H1 (cell line): ENCODE data around the gene LYZ. TPM values are rescaled to one million over a fixed set of nuclear protein-coding genes. Genes with fewer than 3 reads are reported as not detected.
"Not testable (repeated sequence)": the region's sequence is repeated elsewhere in the genome, so short reads cannot be mapped to it uniquely, and the experiment has no call there.

Source experiments
- CTCF ChIA-PET: fragments of 300-600 bp; sonication (Branson Sonifier 250); formaldehyde crosslinking; loops from one replicate; lab custom pipeline; 2021; ENCODE audit not compliant: partially characterized antibody; lab: Charles Lee
- POLR2A ChIA-PET: fragments of 300-600 bp; sonication (Branson Sonifier 250); formaldehyde crosslinking; loops from one replicate; lab custom pipeline; 2021; ENCODE audit warnings: inconsistent platforms; ENCODE audit not compliant: partially characterized antibody; lab: Charles Lee
- DNase-seq, 2 experiments: peaks; one replicate each; pipeline versions ENCODE4 v3.0.0 to v3.0.0-alpha.2; 2010 to 2022; ENCODE audit warnings: low spot score in 2 of 2, low read depth in 1 of 2, mixed read lengths in 1 of 2
- FAIRE-seq: peaks from 2 replicates; lab custom pipeline; 2011; peaks lifted over from hg19 to GRCh38; lab: Jason Lieb, UNC
- H2AFZ ChIP-seq: 2 replicates; pipeline ENCODE4 v1.8.1; 2012; ENCODE audit warnings: low read length, inconsistent platforms
- H2AK5ac ChIP-seq: 2 replicates; pipeline ENCODE4 v1.6.1; 2013; ENCODE audit warnings: low read depth, low read length
- H2BK120ac ChIP-seq: replicated peaks from 2 replicates; pipeline ENCODE3; 2013; ENCODE audit warnings: low read depth, low read length, inconsistent platforms
- H2BK12ac ChIP-seq: 2 replicates; pipeline ENCODE4 v1.6.1; 2013; ENCODE audit warnings: low read depth, low read length
- H2BK15ac ChIP-seq: 2 replicates; pipeline ENCODE4 v1.6.1; 2013; ENCODE audit warnings: low read length
- H2BK20ac ChIP-seq: 2 replicates; pipeline ENCODE4 v1.6.1; 2013; ENCODE audit warnings: low read length
- H2BK5ac ChIP-seq: 2 replicates; pipeline ENCODE4 v1.6.1; 2013; ENCODE audit warnings: low read depth, low read length
- H3K14ac ChIP-seq: 2 replicates; pipeline ENCODE4 v1.6.1; 2013; ENCODE audit warnings: inconsistent platforms; ENCODE audit not compliant: insufficient read length
- H3K18ac ChIP-seq: 2 replicates; pipeline ENCODE4 v1.6.1; 2013; ENCODE audit warnings: low read length; ENCODE audit errors: extremely low read depth
- H3K23ac ChIP-seq: 2 replicates; pipeline ENCODE4 v1.6.1; 2013; ENCODE audit warnings: inconsistent platforms; ENCODE audit not compliant: insufficient read length
- H3K23me2 ChIP-seq: 2 replicates; pipeline ENCODE4 v1.6.1; 2013; ENCODE audit warnings: low read depth, low read length
- H3K27ac ChIP-seq: 2 replicates; pipeline ENCODE4 v1.6.1; 2011; ENCODE audit warnings: low read depth, low read length, inconsistent platforms
- H3K27me3 ChIP-seq, 4 experiments: replicated peaks in 1 of 4; 1 replicate in 1 of 4; 2 replicates in 3 of 4; pipeline versions ENCODE4 v1.6.1 to v1.8.1; 2011 to 2013; ENCODE audit warnings: low read length in 3 of 4, mild to moderate bottlenecking in 3 of 4, inconsistent platforms in 2 of 4, mixed read lengths in 2 of 4, moderate library complexity in 1 of 4; ENCODE audit not compliant: control insufficient read depth in 3 of 4, insufficient read depth in 3 of 4; ENCODE audit errors: extremely low read depth in 1 of 4
- H3K36me3 ChIP-seq, 4 experiments: 2 replicates each; pipeline versions ENCODE4 v1.6.1 to v1.8.1; 2011 to 2013; ENCODE audit warnings: mild to moderate bottlenecking in 4 of 4, low read length in 3 of 4, moderate library complexity in 2 of 4, control low read depth in 1 of 4, inconsistent platforms in 1 of 4; ENCODE audit not compliant: insufficient read depth in 4 of 4, control insufficient read depth in 2 of 4
- H3K4ac ChIP-seq: replicated peaks from 2 replicates; pipeline ENCODE3; 2013; ENCODE audit warnings: low read length, low read depth, mixed read lengths, inconsistent platforms; ENCODE audit not compliant: insufficient read length
- H3K4me1 ChIP-seq, 4 experiments: replicated peaks in 1 of 4; 1 replicate in 1 of 4; 2 replicates in 3 of 4; pipeline versions ENCODE4 v1.6.1 to v1.8.1; 2011 to 2013; ENCODE audit warnings: low read length in 3 of 4, inconsistent platforms in 2 of 4, mixed read lengths in 1 of 4; ENCODE audit not compliant: insufficient read depth in 4 of 4, control insufficient read depth in 3 of 4
- H3K4me2 ChIP-seq, 2 experiments: 2 replicates each; pipeline versions ENCODE4 v1.6.1 to v1.8.1; 2011 to 2013; ENCODE audit warnings: low read depth in 2 of 2, low read length in 2 of 2, control low read depth in 1 of 2, inconsistent platforms in 1 of 2, mild to moderate bottlenecking in 1 of 2; ENCODE audit not compliant: insufficient read depth in 1 of 2
- H3K4me3 ChIP-seq, 4 experiments: fragments of 200-600, 300-600 bp in 1 of 4; sonication (generic), shearing (Covaris generic), sonication (Bioruptor Twin) in 1 of 4; 2 replicates each; pipeline versions ENCODE4 v1.5.1 to v1.8.1; 2011 to 2016; ENCODE audit warnings: low read length in 4 of 4, low read depth in 3 of 4, control low read depth in 2 of 4, inconsistent platforms in 2 of 4, mild to moderate bottlenecking in 2 of 4, mixed read lengths in 1 of 4, moderate library complexity in 1 of 4; ENCODE audit not compliant: insufficient read depth in 2 of 4; ENCODE audit errors: extremely low read depth in 1 of 4
- H3K56ac ChIP-seq: replicated peaks from 2 replicates; pipeline ENCODE3; 2013; ENCODE audit warnings: low read depth, mild to moderate bottlenecking, mixed read lengths, low read length, inconsistent platforms; ENCODE audit not compliant: insufficient read length
- H3K79me1 ChIP-seq: 2 replicates; pipeline ENCODE4 v1.6.1; 2013; ENCODE audit warnings: low read depth, low read length, control low read depth
- H3K79me2 ChIP-seq, 2 experiments: 2 replicates each; pipeline versions ENCODE4 v1.6.1 to v1.8.1; 2012 to 2013; ENCODE audit warnings: low read length in 2 of 2, mild to moderate bottlenecking in 2 of 2, inconsistent platforms in 1 of 2; ENCODE audit not compliant: insufficient read depth in 2 of 2, control insufficient read depth in 1 of 2
- H3K9ac ChIP-seq, 4 experiments: replicated peaks in 1 of 4; 1 replicate in 1 of 4; 2 replicates in 3 of 4; pipeline versions ENCODE4 v1.6.1 to v1.8.1; 2011 to 2013; ENCODE audit warnings: low read depth in 3 of 4, low read length in 3 of 4, control low read depth in 2 of 4, mild to moderate bottlenecking in 2 of 4, moderate library complexity in 2 of 4, inconsistent platforms in 1 of 4; ENCODE audit errors: extremely low read depth in 1 of 4
- H3K9me3 ChIP-seq, 2 experiments: 2 replicates each; pipeline versions ENCODE4 v1.6.1 to v1.8.1; 2012 to 2013; ENCODE audit warnings: mild to moderate bottlenecking in 2 of 2, moderate library complexity in 2 of 2, control low read depth in 1 of 2, inconsistent platforms in 1 of 2, low read depth in 1 of 2, low read length in 1 of 2, mixed read lengths in 1 of 2; ENCODE audit not compliant: insufficient read depth in 2 of 2
- H4K20me1 ChIP-seq, 2 experiments: replicated peaks in 1 of 2; 2 replicates each; pipeline versions ENCODE3 to v1.8.1; 2011 to 2013; ENCODE audit warnings: inconsistent platforms in 2 of 2, low read length in 2 of 2, mild to moderate bottlenecking in 1 of 2; ENCODE audit not compliant: insufficient read depth in 2 of 2, control insufficient read depth in 1 of 2
- H4K5ac ChIP-seq: 2 replicates; pipeline ENCODE4 v1.6.1; 2013; ENCODE audit warnings: low read length, low read depth, mixed read lengths, inconsistent platforms; ENCODE audit not compliant: insufficient read length
- H4K8ac ChIP-seq: 2 replicates; pipeline ENCODE4 v1.8.0; 2013; ENCODE audit warnings: mild to moderate bottlenecking, moderate library complexity, low read length, inconsistent platforms; ENCODE audit not compliant: insufficient read depth; ENCODE audit errors: extremely low read depth
- H4K91ac ChIP-seq: replicated peaks from 2 replicates; pipeline ENCODE3; 2013; ENCODE audit warnings: low read length, mixed read lengths, inconsistent platforms; ENCODE audit not compliant: insufficient read length
- whole genome bisulfite sequencing, 2 experiments: shearing (Covaris generic) in 1 of 2; methylation state at CpG; one replicate each; pipeline versions ENCODE4 v1.1.6 to v1.1.7; 2013 to 2015; ENCODE audit warnings: low lambda C conversion rate in 2 of 2, mixed read lengths in 2 of 2, inconsistent platforms in 1 of 2, low coverage in 1 of 2, missing lambda C conversion rate in 1 of 2; ENCODE audit not compliant: insufficient replicate concordance in 2 of 2, insufficient coverage in 1 of 2, insufficient read length in 1 of 2; ENCODE audit errors: extremely low coverage in 1 of 2, missing lambda C conversion rate in 1 of 2; 5-methylcytosine and 5-hydroxymethylcytosine counted together
- polyA plus RNA-seq, 7 experiments: library from polyadenylated mRNA; depleted of rRNA in 3 of 7; stranded (reverse) in 5 of 7; unstranded in 2 of 7; fragments of >200 nt in 5 of 7; fragments of 200-250 nt in 2 of 7; gene quantifications; 1 replicate in 5 of 7; 2 replicates in 1 of 7; 4 replicates in 1 of 7; pipeline versions ENCODE4 v1.2.1 to v1.2.3, GENCODE V29; 2011 to 2013; ENCODE audit warnings: missing spikeins in 2 of 7, mixed read lengths in 2 of 7
- total RNA-seq: library from RNA; stranded (reverse); fragmentation: NEBNext Ultra II Directional; extraction: Animal tissue kit (Norgen Biotek cat#: 25700); gene quantifications from 2 replicates; pipeline ENCODE4 v1.2.1, GENCODE V29; 2021

LYZ gene
- total and polyA plus RNA-seq, 2 of the 8 experiments (the other 6 are each of a cell fraction or from before 2014, with no cell fraction given) = not detected

DNA sequence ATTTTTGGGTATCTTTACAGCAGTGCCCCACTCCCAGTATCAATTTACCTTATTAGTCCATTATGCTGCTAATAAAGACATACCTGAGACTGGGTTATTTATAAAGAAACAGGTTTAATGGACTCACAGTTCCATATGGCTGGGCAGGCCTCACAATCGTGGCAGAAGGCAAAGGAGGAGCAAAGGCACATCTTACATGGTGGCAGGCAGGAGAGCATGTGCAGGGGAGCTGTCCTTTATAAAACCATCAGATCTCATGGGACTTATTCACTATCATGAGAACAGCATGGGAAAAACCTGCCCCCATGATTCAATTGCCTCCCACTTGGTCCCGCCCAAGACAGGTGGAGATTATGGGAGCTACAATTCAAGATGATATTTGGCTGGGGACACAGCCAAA is 30.9 kb upstream of the LYZ start:
- CTCF ChIA-PET, H4K8ac ChIP-seq, H3K23ac ChIP-seq, H2AK5ac ChIP-seq, H3K18ac ChIP-seq, H3K9ac ChIP-seq, H4K20me1 ChIP-seq, H3K14ac ChIP-seq, H3K4me1 ChIP-seq, H2BK15ac ChIP-seq, H3K79me2 ChIP-seq, H3K79me1 ChIP-seq, H2AFZ ChIP-seq, H2BK20ac ChIP-seq, DNase-seq, H2BK120ac ChIP-seq, H2BK5ac ChIP-seq, H3K36me3 ChIP-seq, H3K27ac ChIP-seq, H3K4me3 ChIP-seq, H3K4ac ChIP-seq, H4K91ac ChIP-seq, H3K27me3 ChIP-seq, H3K9me3 ChIP-seq, FAIRE-seq, H4K5ac ChIP-seq, H2BK12ac ChIP-seq, H3K23me2 ChIP-seq, H3K56ac ChIP-seq, POLR2A ChIA-PET, H3K4me2 ChIP-seq: not testable (repeated sequence)
- WGBS, 2 experiments = 93% methylated on average over 2 of the region's 2 CpGs; no CpG with 5 or more reads in 1 of the 2 experiments
